SK-N-SH treated with all-trans-retinoic acid at 6 μM for 48 hours (cell line): ENCODE measurements around the gene KCNMA1.

Experiments
- ARNTL ChIP-seq: fragments of 450-650 bp; formaldehyde crosslinking; IDR thresholded peaks from 2 replicates; pipeline ENCODE4 v1.5.0; 2020; ENCODE audit warnings: low read depth, mild to moderate bottlenecking, moderate library complexity, borderline replicate concordance
- CSDC2 ChIP-seq: fragments of 250-450 bp; sonication (Bioruptor Pico); IDR thresholded peaks from 2 replicates; pipeline ENCODE4 v1.5.0; 2020; ENCODE audit warnings: mild to moderate bottlenecking, moderate library complexity
- ESRRG ChIP-seq: fragments of 250-450 bp; sonication (Bioruptor Pico); IDR thresholded peaks from 2 replicates; pipeline ENCODE4 v1.6.1; 2021; ENCODE audit warnings: mild to moderate bottlenecking
- OSR1 ChIP-seq: fragments of 250-450 bp; sonication (Bioruptor Pico); IDR thresholded peaks from 2 replicates; pipeline ENCODE4 v1.8.0; 2022; ENCODE audit warnings: moderate library complexity, mild to moderate bottlenecking, inconsistent platforms
- SNAI2 ChIP-seq: fragments of 250-450 bp; sonication (Bioruptor Pico); IDR thresholded peaks from 2 replicates; pipeline ENCODE4 v1.5.0; 2020; ENCODE audit warnings: mild to moderate bottlenecking, moderate library complexity
- TOX ChIP-seq: fragments of 250-450 bp; sonication (Bioruptor Pico); IDR thresholded peaks from 2 replicates; pipeline ENCODE4 v1.8.0; 2021; ENCODE audit warnings: mild to moderate bottlenecking, moderate library complexity, borderline replicate concordance
- ZNF565 ChIP-seq: fragments of 450-650 bp; formaldehyde crosslinking; conservative IDR thresholded peaks from 2 replicates; pipeline ENCODE4 v1.5.0; 2020; ENCODE audit warnings: low read depth, mild to moderate bottlenecking, moderate library complexity
- TF ChIP-seq, protein P1 (sequence below): fragments of 250-450 bp; sonication (Bioruptor Pico); IDR thresholded peaks from 2 replicates; pipeline ENCODE4 v1.8.0; 2021; ENCODE audit warnings: low read depth, mild to moderate bottlenecking, moderate library complexity, borderline replicate concordance
- TF ChIP-seq, protein P2 (sequence below): fragments of 250-450 bp; sonication (Bioruptor Pico); IDR thresholded peaks from 2 replicates; pipeline ENCODE4 v1.8.0; 2020; ENCODE audit warnings: mild to moderate bottlenecking, moderate library complexity, borderline replicate concordance
- TF ChIP-seq, protein P3 (sequence below): fragments of 250-450 bp; sonication (Bioruptor Pico); IDR thresholded peaks from 2 replicates; pipeline ENCODE4 v1.5.1; 2020; ENCODE audit warnings: low read depth, mild to moderate bottlenecking, moderate library complexity

GRCh38 chr10:77603534-77603927 lies 34.1 kb downstream of the KCNMA1 start:
- no peak for TF ChIP-seq ARNTL (CRISPR knock-in tag)
- TF ChIP-seq OSR1 (CRISPR knock-in tag): no peak
- TF ChIP-seq, protein P1, sequence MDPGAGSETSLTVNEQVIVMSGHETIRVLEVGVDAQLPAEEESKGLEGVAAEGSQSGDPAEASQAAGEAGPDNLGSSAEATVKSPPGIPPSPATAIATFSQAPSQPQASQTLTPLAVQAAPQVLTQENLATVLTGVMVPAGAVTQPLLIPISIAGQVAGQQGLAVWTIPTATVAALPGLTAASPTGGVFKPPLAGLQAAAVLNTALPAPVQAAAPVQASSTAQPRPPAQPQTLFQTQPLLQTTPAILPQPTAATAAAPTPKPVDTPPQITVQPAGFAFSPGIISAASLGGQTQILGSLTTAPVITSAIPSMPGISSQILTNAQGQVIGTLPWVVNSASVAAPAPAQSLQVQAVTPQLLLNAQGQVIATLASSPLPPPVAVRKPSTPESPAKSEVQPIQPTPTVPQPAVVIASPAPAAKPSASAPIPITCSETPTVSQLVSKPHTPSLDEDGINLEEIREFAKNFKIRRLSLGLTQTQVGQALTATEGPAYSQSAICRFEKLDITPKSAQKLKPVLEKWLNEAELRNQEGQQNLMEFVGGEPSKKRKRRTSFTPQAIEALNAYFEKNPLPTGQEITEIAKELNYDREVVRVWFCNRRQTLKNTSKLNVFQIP (CRISPR knock-in tag): no peak
- no peak for TF ChIP-seq ZNF565 (CRISPR knock-in tag)
- TF ChIP-seq, protein P2, sequence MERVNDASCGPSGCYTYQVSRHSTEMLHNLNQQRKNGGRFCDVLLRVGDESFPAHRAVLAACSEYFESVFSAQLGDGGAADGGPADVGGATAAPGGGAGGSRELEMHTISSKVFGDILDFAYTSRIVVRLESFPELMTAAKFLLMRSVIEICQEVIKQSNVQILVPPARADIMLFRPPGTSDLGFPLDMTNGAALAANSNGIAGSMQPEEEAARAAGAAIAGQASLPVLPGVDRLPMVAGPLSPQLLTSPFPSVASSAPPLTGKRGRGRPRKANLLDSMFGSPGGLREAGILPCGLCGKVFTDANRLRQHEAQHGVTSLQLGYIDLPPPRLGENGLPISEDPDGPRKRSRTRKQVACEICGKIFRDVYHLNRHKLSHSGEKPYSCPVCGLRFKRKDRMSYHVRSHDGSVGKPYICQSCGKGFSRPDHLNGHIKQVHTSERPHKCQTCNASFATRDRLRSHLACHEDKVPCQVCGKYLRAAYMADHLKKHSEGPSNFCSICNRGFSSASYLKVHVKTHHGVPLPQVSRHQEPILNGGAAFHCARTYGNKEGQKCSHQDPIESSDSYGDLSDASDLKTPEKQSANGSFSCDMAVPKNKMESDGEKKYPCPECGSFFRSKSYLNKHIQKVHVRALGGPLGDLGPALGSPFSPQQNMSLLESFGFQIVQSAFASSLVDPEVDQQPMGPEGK: no peak
- TF ChIP-seq, protein P3, sequence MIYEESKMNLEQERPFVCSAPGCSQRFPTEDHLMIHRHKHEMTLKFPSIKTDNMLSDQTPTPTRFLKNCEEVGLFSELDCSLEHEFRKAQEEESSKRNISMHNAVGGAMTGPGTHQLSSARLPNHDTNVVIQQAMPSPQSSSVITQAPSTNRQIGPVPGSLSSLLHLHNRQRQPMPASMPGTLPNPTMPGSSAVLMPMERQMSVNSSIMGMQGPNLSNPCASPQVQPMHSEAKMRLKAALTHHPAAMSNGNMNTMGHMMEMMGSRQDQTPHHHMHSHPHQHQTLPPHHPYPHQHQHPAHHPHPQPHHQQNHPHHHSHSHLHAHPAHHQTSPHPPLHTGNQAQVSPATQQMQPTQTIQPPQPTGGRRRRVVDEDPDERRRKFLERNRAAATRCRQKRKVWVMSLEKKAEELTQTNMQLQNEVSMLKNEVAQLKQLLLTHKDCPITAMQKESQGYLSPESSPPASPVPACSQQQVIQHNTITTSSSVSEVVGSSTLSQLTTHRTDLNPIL (CRISPR knock-in tag): no peak
- TF ChIP-seq ESRRG (CRISPR knock-in tag): no peak
- no peak for TF ChIP-seq SNAI2 (CRISPR knock-in tag)
- TF ChIP-seq CSDC2: no peak
- TF ChIP-seq TOX (CRISPR knock-in tag): no peak
